CD4-positive, alpha-beta T cell treated with Interleukin-12 subunit alpha and Interleukin-12 subunit beta, for 1 hour (primary cell): ENCODE results near the gene CPED1.
"Not testable (repeated sequence)": the region's sequence is repeated elsewhere in the genome, so short reads cannot be mapped to it uniquely, and the experiment has no call there.

Experiments
- DNase-seq: peaks from one replicate; pipeline ENCODE4 v3.0.0-alpha.2; 2020

The CPED1 gene

GRCh38 chr7:120997882-120998474 lies 9.5 kb downstream of the CPED1 start:
- DNase-seq = no peak

GRCh38 chr7:120998520-120998919 lies 10.0 kb downstream of the CPED1 start:
- no peak for DNase-seq

- no peak for DNase-seq
Measured at GRCh38 chr7:120998996-120999565, 10.6 kb downstream of the CPED1 start.

- DNase-seq = no peak
Measured at GRCh38 chr7:121000081-121000983, 11.8 kb downstream of the CPED1 start.

- DNase-seq = no peak
Measured at GRCh38 chr7:121001234-121001906, 12.9 kb downstream of the CPED1 start.

- DNase-seq = no peak
Measured at GRCh38 chr7:121002048-121002756, 13.7 kb downstream of the CPED1 start.

GRCh38 chr7:121002757-121003200 lies 14.3 kb downstream of the CPED1 start:
- DNase-seq = no peak

- DNase-seq = no peak
Measured at GRCh38 chr7:121003986-121004685, 15.6 kb downstream of the CPED1 start.

- not testable (repeated sequence) for DNase-seq
Measured at GRCh38 chr7:121005058-121005457, 16.5 kb downstream of the CPED1 start.

- DNase-seq = no peak
Measured at GRCh38 chr7:121005996-121006584, 17.6 kb downstream of the CPED1 start.

GRCh38 chr7:121006711-121007315 lies 18.3 kb downstream of the CPED1 start:
- DNase-seq = no peak

- DNase-seq = no peak
Measured at GRCh38 chr7:121008816-121009215, 20.3 kb downstream of the CPED1 start.

GRCh38 chr7:121011401-121011800 lies 22.9 kb downstream of the CPED1 start:
- no peak for DNase-seq

- no peak for DNase-seq
Measured at GRCh38 chr7:121012170-121012874, 23.8 kb downstream of the CPED1 start.

GRCh38 chr7:121012919-121013318 lies 24.4 kb downstream of the CPED1 start:
- DNase-seq = no peak

GRCh38 chr7:121015560-121015959 lies 27.0 kb downstream of the CPED1 start:
- DNase-seq = no peak

- no peak for DNase-seq
Measured at GRCh38 chr7:121016966-121017365, 28.5 kb downstream of the CPED1 start.

GRCh38 chr7:121017586-121017985 lies 29.1 kb downstream of the CPED1 start:
- DNase-seq = no peak

- DNase-seq = no peak
Measured at GRCh38 chr7:121019018-121019417, 30.5 kb downstream of the CPED1 start.

- no peak for DNase-seq
Measured at GRCh38 chr7:121020249-121020988, 31.9 kb downstream of the CPED1 start.
